GM19468 (cell line): Measurements from ENCODE around the gene ALK.
"Not testable (repeated sequence)": the region's sequence is repeated elsewhere in the genome, so short reads cannot be mapped to it uniquely, and the experiment has no call there.

ENCODE experiments used
- ATAC-seq: cut with Tn5 transposase; IDR thresholded peaks from one replicate; pipeline ENCODE4 v1.9.1; 2021; ENCODE audit warnings: mild to moderate bottlenecking, moderate library complexity, moderate number of reproducible peaks; ENCODE audit not compliant: unreplicated experiment; ENCODE audit errors: extremely low read depth

The ALK gene

DNA sequence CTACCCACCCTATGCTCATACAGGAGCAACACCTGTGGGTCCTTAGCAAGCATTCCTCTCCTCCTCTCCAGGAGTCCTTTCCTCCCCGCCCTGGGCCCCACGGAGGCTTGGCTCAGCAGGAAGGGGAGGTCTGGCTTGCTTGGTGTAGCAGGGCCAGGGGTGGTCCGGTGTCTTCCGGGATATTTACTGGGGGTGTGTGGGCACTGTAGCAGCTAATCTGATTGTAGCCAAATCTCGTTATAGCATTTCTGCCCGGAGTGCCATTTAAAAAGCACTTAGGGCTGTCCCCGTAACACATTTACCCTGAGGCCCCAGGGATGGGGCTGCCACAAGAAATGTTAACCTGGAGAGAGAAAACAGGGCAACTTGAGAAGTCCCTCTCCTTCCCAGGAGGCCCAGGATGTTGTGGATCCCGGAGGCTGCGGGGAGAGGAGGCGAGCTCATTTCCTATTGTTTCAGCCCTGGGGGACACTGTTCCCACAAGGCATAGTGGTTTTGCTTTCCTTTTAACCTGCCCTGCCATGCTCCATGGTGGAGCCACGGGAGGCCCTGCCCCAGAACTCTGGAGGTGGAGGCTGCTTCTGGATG lies 671.6 kb downstream of the ALK start:
- no peak for ATAC-seq

- no peak for ATAC-seq
Measured at GRCh38 chr2:29247336-29247914, 674.0 kb downstream of the ALK start.

DNA sequence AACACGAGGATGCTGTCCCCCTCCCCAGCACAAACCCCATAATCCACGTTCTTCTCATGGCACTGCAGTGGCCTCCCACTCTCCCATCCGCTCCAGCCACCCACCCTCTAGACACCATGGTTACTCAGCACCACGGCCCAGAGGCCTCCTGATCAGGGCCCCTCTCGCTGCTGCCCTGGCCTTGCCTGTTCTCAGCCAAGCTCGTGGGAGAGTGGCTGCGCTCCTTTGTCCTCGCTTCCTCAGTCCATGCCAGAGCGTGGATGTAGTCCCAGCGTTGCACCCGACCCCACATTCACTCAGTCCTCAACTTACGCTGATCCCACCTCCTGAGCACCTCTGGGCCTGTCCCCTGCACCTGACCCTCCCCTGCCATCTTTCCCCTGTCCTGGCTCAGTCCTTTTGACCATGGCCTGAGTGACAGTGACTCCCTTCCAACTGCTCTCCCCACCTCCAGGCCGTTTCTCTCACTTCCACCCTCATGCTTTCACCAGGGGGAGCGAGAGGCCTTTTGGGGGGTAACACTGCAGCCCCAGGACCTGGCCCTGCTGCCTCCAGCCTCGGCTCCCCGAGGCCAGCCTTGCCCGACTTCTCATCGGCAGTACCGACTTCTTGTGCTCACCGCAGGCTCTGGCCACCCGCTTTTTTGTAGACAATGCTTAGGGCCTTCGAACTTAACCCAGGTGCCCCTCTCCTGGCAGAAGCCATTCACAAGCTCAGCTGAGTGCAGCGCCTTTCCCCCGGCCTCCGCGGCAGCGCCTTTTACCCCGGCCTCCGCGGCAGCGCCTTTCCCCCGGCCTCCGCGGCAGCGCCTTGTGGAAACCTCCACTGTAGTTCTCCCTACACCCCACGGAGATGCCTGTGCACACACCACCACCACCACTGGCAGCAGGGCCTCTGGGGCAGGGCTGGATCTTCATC lies 674.7 kb downstream of the ALK start:
- ATAC-seq: no peak

GRCh38 chr2:29245742-29246382 lies 675.5 kb downstream of the ALK start:
- no peak for ATAC-seq

- not testable (repeated sequence) for ATAC-seq
Measured at GRCh38 chr2:29245035-29245741, 676.2 kb downstream of the ALK start.

GRCh38 chr2:29242621-29243375 lies 678.6 kb downstream of the ALK start:
- ATAC-seq: no peak

DNA sequence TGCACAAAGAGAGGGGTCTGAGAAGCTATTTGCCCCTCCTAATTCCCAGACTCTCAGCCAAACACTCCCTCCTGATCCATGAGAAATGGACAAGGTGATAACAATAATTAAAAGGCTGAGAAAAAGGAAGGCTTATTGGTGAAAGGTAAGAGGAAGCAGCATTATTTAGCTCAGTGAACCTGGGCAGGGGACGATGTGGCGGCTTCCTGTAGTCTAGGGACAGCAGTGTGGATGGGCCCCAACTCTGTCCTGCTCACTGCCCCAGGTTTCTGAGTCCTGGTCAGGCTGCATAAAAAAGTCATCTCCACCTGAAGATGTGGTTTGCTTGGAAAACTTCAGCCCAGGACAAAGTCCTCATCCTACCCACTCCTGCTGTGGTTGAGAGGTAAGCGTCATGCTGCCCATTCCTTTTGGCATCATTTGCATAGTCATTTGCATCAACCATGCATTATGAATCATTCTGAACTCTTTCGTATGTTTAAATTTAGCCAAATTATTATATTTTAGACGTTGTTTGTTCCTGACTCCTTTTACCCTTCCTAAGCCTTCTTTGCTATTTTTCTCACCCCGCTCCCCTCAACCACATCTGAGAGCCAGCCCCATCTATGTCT lies 679.3 kb downstream of the ALK start:
- no peak for ATAC-seq

DNA sequence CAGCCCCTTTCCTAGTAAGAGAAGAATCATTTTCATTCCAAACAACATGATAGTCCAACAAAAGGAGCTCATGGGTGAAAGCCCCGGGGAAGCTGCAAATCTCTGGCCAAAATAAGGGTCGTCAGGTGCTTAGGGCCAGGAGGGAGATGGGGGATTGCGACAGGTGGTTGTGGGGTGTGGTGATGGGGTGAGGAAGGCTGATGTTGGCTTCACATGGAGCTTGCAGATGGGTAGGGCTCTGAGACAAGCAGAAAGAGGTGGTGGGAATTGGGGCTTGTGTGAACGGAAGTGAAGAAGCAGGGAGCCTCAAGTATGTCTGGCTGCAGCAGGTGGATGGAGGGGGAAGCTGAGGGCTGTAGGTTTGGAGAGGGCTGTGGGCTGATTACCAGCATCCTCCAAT lies 680.0 kb downstream of the ALK start:
- ATAC-seq: no peak

GRCh38 chr2:29240601-29241000 lies 680.8 kb downstream of the ALK start:
- ATAC-seq: no peak

DNA sequence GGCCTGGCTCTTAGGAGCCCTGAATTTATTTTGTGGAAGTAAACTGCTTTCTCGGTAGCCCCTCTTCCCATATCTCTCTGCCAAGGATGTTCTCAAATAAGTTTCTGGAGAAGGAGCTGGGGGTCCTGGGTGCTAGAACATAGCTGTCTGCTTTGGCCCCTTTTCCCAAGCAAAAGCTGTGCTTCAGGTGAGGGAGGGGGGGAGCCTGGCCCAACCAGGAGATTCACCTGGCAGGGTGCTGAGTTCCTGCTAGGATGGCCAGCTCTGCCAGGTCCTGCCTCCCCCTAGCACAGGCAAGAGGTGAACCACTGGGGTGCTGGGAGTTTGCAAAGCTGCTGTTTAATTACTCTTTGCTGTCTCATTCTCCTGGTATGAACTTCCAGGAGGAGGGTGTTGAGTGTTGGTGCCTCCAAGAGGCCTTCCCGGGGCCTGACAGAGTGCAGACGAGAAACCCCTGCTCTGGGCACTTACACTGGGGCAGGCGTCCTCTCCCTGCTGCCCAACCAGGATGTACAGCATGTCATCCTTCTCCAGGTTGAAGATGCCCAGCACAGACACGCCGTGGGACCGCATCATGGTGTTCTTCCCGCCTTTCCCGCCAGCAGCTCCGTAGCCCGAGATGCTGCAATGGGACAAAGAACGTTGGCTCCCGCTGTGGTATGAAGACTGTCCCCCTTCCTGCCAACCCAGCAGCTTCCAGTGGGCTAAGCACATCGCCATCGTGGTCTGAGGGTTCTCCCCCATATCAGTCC lies 682.0 kb downstream of the ALK start:
- no peak for ATAC-seq

GRCh38 chr2:29238497-29238896 lies 682.9 kb downstream of the ALK start:
- no peak for ATAC-seq

GRCh38 chr2:29236074-29236473 lies 685.3 kb downstream of the ALK start:
- ATAC-seq: no peak

DNA sequence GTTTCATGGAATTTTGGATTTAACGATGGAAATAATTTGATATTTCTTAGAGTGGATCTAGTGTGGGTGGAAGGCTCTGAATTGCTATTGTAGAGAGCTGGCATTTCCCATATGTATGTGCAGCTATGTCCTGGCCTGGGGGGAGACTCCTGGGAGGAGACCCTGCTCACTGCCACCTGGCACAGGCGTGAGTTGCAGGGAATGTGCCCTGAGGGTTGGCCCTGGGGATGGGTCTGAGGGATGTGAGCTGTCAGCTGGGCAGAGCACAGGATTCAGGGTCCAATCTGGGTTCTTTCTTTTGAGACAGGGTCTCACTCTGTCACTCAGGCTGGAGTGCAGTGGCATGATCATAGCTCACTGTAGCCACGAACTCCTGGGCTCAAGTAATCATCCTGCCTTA lies 686.0 kb downstream of the ALK start:
- ATAC-seq: no peak

- no peak for ATAC-seq
Measured at GRCh38 chr2:29233428-29233827, 688.0 kb downstream of the ALK start.

- no peak for ATAC-seq
Measured at GRCh38 chr2:29232041-29232440, 689.3 kb downstream of the ALK start.

- ATAC-seq: no peak
Measured at GRCh38 chr2:29229640-29230039, 691.7 kb downstream of the ALK start.

GRCh38 chr2:29228947-29229346 lies 692.4 kb downstream of the ALK start:
- ATAC-seq: no peak

GRCh38 chr2:29227935-29228675 lies 693.3 kb downstream of the ALK start:
- no peak for ATAC-seq
